CD4-positive, alpha-beta memory T cell (primary cell): ENCODE data around the gene AURKA. TPM values are rescaled to one million over a fixed set of nuclear protein-coding genes. Genes with fewer than 3 reads are reported as not detected.
A peak's percentile ranks its signal among the peaks of the same experiment; 100 is the strongest.

ENCODE experiments used
- CTCF ChIA-PET: fragments of 350-600 bp; sonication (Branson Sonifier 250); formaldehyde crosslinking; loops from one replicate; lab custom pipeline; 2021; ENCODE audit warnings: inconsistent platforms; ENCODE audit not compliant: partially characterized antibody; lab: Charles Lee
- POLR2A ChIA-PET: fragments of 350-600 bp; sonication (Branson Sonifier 250); formaldehyde crosslinking; loops from one replicate; lab custom pipeline; 2021; ENCODE audit not compliant: partially characterized antibody; lab: Charles Lee
- DNase-seq, 5 donors: peaks; one replicate each; pipeline versions ENCODE4 v3.0.0 to v3.0.0-alpha.2; 2020 to 2022; ENCODE audit warnings: mixed read lengths in 1 of 5
- H3K27ac ChIP-seq: one replicate; pipeline ENCODE4 v1.7.0; 2013; ENCODE audit warnings: low read depth, low read length
- H3K27me3 ChIP-seq: 2 replicates; pipeline ENCODE4 v1.7.0; 2013; ENCODE audit warnings: mild to moderate bottlenecking, low read length, moderate library complexity; ENCODE audit not compliant: insufficient read depth
- H3K36me3 ChIP-seq: 2 replicates; pipeline ENCODE4 v1.7.0; 2013; ENCODE audit warnings: mild to moderate bottlenecking, low read length, moderate library complexity; ENCODE audit not compliant: insufficient read depth
- H3K4me1 ChIP-seq: 2 replicates; pipeline ENCODE4 v1.7.0; 2013; ENCODE audit warnings: mild to moderate bottlenecking, low read length, moderate library complexity; ENCODE audit not compliant: insufficient read depth
- H3K4me3 ChIP-seq, 2 donors: one replicate each; pipeline ENCODE4 v1.7.0; 2013; ENCODE audit warnings: low read length in 2 of 2, mild to moderate bottlenecking in 1 of 2
- H3K9me3 ChIP-seq, 2 donors: one replicate each; pipeline ENCODE4 v1.7.0; 2013; ENCODE audit warnings: low read length in 2 of 2, control low read depth in 1 of 2; ENCODE audit not compliant: control insufficient read depth in 1 of 2
- H3K27ac Mint-ChIP-seq, 7 donors: one replicate each; pipeline ENCODE4 v1.8.0; 2020 to 2021; ENCODE audit warnings: mixed read lengths in 7 of 7, mild to moderate bottlenecking in 6 of 7, inconsistent platforms in 3 of 7, moderate library complexity in 3 of 7
- H3K27me3 Mint-ChIP-seq, 2 donors: one replicate each; pipeline ENCODE4 v1.8.0; 2020 to 2021; ENCODE audit warnings: mixed read lengths in 2 of 2
- H3K36me3 Mint-ChIP-seq, 2 donors: one replicate each; pipeline ENCODE4 v1.8.0; 2020 to 2021; ENCODE audit warnings: mixed read lengths in 2 of 2, inconsistent platforms in 1 of 2, mild to moderate bottlenecking in 1 of 2
- H3K4me1 Mint-ChIP-seq, 4 donors: one replicate each; pipeline ENCODE4 v1.8.0; 2020 to 2021; ENCODE audit warnings: mixed read lengths in 4 of 4, mild to moderate bottlenecking in 1 of 4
- H3K4me3 Mint-ChIP-seq, 8 donors: one replicate each; pipeline ENCODE4 v1.8.0; 2020 to 2021; ENCODE audit warnings: mixed read lengths in 8 of 8, mild to moderate bottlenecking in 7 of 8, moderate library complexity in 6 of 8, inconsistent platforms in 3 of 8
- H3K9me3 Mint-ChIP-seq, 8 donors: one replicate each; pipeline ENCODE4 v1.8.0; 2020 to 2021; ENCODE audit warnings: mixed read lengths in 8 of 8, mild to moderate bottlenecking in 5 of 8, inconsistent platforms in 3 of 8, moderate library complexity in 1 of 8
- intact Hi-C: fragments of 100-400 bp; cut with micrococcal nuclease; formaldehyde crosslinking; loops from one replicate; pipeline ENCODE4 v1.15.1; 2023
- polyA plus RNA-seq, 2 donors: library from polyadenylated mRNA; unstranded; fragments of 300-500 nt; fragmentation: Illumina TruSeq; gene quantifications; one replicate each; pipeline ENCODE4 v1.2.3, GENCODE V29; 2021
- total RNA-seq, 2 experiments: library from RNA; stranded (reverse); gene quantifications; one replicate each; pipeline ENCODE4 v1.2.3, GENCODE V29; 2021

The AURKA gene
- total and polyA plus RNA-seq, 4 experiments from 2014 or later: 0.81 to 2.8 (median 1.5) TPM

DNA sequence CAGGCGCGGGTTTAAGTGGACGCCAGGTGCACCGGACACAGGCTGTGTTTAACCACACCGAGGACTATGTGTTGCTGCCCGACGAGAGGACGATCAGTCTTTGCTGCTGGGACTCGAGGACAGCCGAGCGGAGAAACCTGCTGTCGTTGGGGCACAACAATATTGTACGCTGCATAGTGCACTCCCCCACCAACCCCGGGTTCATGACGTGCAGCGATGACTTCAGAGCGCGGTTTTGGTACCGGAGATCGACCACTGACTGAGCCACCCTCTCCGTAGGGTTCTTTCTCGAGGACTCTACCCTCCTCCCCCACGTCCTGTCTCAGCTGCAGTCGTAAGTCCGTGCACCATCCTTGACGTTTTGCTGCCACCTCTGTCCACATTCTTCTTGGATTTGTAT is 11.4 kb upstream of the AURKA start:
- POLR2A ChIA-PET: interaction anchor here (1.0 to 1.8 kb wide), 2 partner anchors 8 to 9 kb away, joined by 3 to 5 read pairs; partner anchors contain the start of gene CASS4
- H3K4me3 Mint-ChIP-seq: peak overlapping the region in 2 of 8 donors; percentile 69 to 83
- DNase-seq: peak in 1 of 5 donors; percentile 74

GRCh38 chr20:56400001-56400640 is 8.1 kb upstream of the AURKA start:
- Histone ChIP-seq H3K4me1 (peaks cover 15% of the 10 kb centered on the region), H3K9me3 (no peaks in the 10 kb centered on the region), H3K27me3 (no peaks in the 10 kb centered on the region), H3K36me3 (peaks cover 73% of the 10 kb centered on the region), H3K27ac (no peak overlapping the region), H3K4me3 (no peak overlapping the region)
- POLR2A ChIA-PET: interaction anchor here (0.6 to 1.9 kb wide), 2 partner anchors 12 to 111 kb away, joined by 3 to 4 read pairs; partner anchors contain the start of gene CASS4
- Mint-ChIP-seq H3K9me3 (no peaks in the 10 kb centered on the region), H3K4me3 (no peak overlapping the region), H3K4me1 (peaks cover 11 to 30% (median 18%) of the 10 kb centered on the region in 4 donors), H3K27me3 (no peaks in the 10 kb centered on the region), H3K27ac (peak overlapping the region in 6 of 7 donors; percentile 43 to 84 (median 68)), H3K36me3 (peaks cover 55 to 76% of the 10 kb centered on the region in 2 donors)
- intact Hi-C loops: loop anchor here (1.0 to 2.0 kb wide), 4 partner anchors 8 to 116 kb away; partner anchors contain the start of genes AURKA, CSTF1 and RTF2
- CTCF ChIA-PET: interaction anchor here (0.6 to 2.1 kb wide), 11 partner anchors 9 to 181 kb away, joined by 3 to 21 read pairs (median 4); partner anchors contain the start of gene CASS4
- peak; percentile 65 to 70 (median 70) for DNase-seq

More for the DNA sequence above, 11.4 kb upstream of the AURKA start:
- peak overlapping the region in 4 of 7 donors; percentile 25 to 95 (median 56) for H3K27ac Mint-ChIP-seq
- H3K36me3 ChIP-seq: peaks cover 65% of the 10 kb centered on the region
- no peaks in the 10 kb centered on the region for H3K9me3 ChIP-seq
- H3K4me3 ChIP-seq: no peak overlapping the region
- CTCF ChIA-PET: interaction anchor here (2.0 kb wide), 1 partner anchor 8 kb away, joined by 6 read pairs; no protein-coding TSS in a partner anchor
- H3K4me1 Mint-ChIP-seq: peaks cover 10 to 38% (median 15%) of the 10 kb centered on the region in 4 donors
- H3K4me1 ChIP-seq: peaks cover 11% of the 10 kb centered on the region
- no peaks in the 10 kb centered on the region for H3K27me3 Mint-ChIP-seq
- no peaks in the 10 kb centered on the region for H3K27me3 ChIP-seq
- intact Hi-C loops: no loop called here
- no peak overlapping the region for H3K27ac ChIP-seq
- H3K36me3 Mint-ChIP-seq: peaks cover 62 to 74% of the 10 kb centered on the region in 2 donors
- H3K9me3 Mint-ChIP-seq: no peaks in the 10 kb centered on the region

DNA sequence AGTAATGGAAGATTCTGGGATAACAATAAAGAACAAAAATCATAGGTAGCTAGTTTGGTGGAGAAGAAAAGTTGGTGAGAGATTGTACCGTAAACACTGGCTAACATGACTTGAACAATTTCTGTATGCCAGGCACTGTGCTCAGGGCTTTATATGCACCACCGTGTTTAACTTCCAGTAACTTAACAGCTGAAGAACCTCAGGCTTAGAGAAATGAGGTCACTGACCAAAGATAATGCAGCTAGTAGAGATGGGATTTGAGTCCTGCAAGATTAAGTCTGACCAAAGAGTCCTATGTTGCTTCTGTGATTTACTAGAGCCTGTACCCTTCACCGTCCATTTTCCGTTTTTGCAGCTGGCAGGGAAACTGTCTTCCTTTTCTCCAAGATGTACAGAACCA is 3.2 kb upstream of the AURKA start:
- peak overlapping the region in 1 of 8 donors; percentile 29 for H3K4me3 Mint-ChIP-seq
- peak overlapping the region in 5 of 7 donors; percentile 42 to 79 (median 62) for H3K27ac Mint-ChIP-seq
- no peak for DNase-seq
- H3K9me3 ChIP-seq: no peaks in the 10 kb centered on the region
- peaks cover 45% of the 10 kb centered on the region for H3K36me3 ChIP-seq
- H3K4me1 Mint-ChIP-seq: peaks cover 27 to 37% (median 32%) of the 10 kb centered on the region in 4 donors
- peaks cover 40% of the 10 kb centered on the region for H3K4me1 ChIP-seq
- ChIA-PET CTCF (interaction anchor here (0.7 to 3.3 kb wide), 6 partner anchors 9 to 121 kb away, joined by 3 to 9 read pairs (median 4); partner anchors contain the start of gene CASS4), POLR2A (interaction anchor here (1.1 to 5.9 kb wide), 4 partner anchors 9 to 74 kb away, joined by 3 to 58 read pairs (median 5); partner anchors contain the start of genes CASS4, FAM210B and RTF2)
- H3K9me3 Mint-ChIP-seq: no peaks in the 10 kb centered on the region
- peaks cover 31 to 53% of the 10 kb centered on the region in 2 donors for H3K36me3 Mint-ChIP-seq
- H3K27me3 ChIP-seq: no peaks in the 10 kb centered on the region
- H3K4me3 ChIP-seq: no peak overlapping the region
- intact Hi-C loops: loop anchor here (10.0 kb wide), 1 partner anchor 1230 kb away; the partner anchor contains the start of gene ZBP1
- no peak overlapping the region for H3K27ac ChIP-seq
- H3K27me3 Mint-ChIP-seq: no peaks in the 10 kb centered on the region

GRCh38 chr20:56393653-56394052 is 1.6 kb upstream of the AURKA start:
- Histone ChIP-seq H3K27ac (peak overlapping the region; percentile 91), H3K9me3 (no peaks in the 10 kb centered on the region), H3K27me3 (no peaks in the 10 kb centered on the region), H3K4me3 (peak overlapping the region; percentile 8 to 100), H3K4me1 (peaks cover 34% of the 10 kb centered on the region), H3K36me3 (peaks cover 35% of the 10 kb centered on the region)
- Mint-ChIP-seq H3K36me3 (peaks cover 26 to 39% of the 10 kb centered on the region in 2 donors), H3K4me1 (peaks cover 25 to 28% (median 28%) of the 10 kb centered on the region in 4 donors), H3K27ac (peak overlapping the region in 1 of 7 donors; percentile 96), H3K9me3 (no peaks in the 10 kb centered on the region), H3K27me3 (no peaks in the 10 kb centered on the region), H3K4me3 (no peak overlapping the region)
- DNase-seq: no peak
- intact Hi-C loops: loop anchor here (2.0 to 10.0 kb wide), 3 partner anchors 67 to 1995 kb away; partner anchors contain the start of genes VAPB and ZBP1
- ChIA-PET POLR2A (interaction anchor here (0.6 to 5.9 kb wide), 10 partner anchors 13 to 79 kb away, joined by 3 to 58 read pairs (median 12); partner anchors contain the start of genes CASS4, FAM210B and RTF2), CTCF (interaction anchor here (0.6 to 3.3 kb wide), 7 partner anchors 25 to 1728 kb away, joined by 3 to 10 read pairs (median 5); partner anchors contain the start of gene FAM210B)

- Mint-ChIP-seq H3K36me3 (peaks cover 23 to 35% of the 10 kb centered on the region in 2 donors), H3K9me3 (no peaks in the 10 kb centered on the region), H3K4me1 (peaks cover 25 to 28% (median 28%) of the 10 kb centered on the region in 4 donors), H3K27ac (peak overlapping the region in 1 of 7 donors; percentile 96), H3K27me3 (no peaks in the 10 kb centered on the region), H3K4me3 (no peak overlapping the region)
- Histone ChIP-seq H3K27ac (peak overlapping the region; percentile 91), H3K4me3 (peak overlapping the region; percentile 100), H3K36me3 (peaks cover 29% of the 10 kb centered on the region), H3K4me1 (peaks cover 34% of the 10 kb centered on the region), H3K9me3 (no peaks in the 10 kb centered on the region), H3K27me3 (no peaks in the 10 kb centered on the region)
- peak; percentile 40 to 58 (median 53) for DNase-seq
- POLR2A ChIA-PET: interaction anchor here (0.6 to 5.9 kb wide), 18 partner anchors 9 to 998 kb away, joined by 3 to 58 read pairs (median 5); partner anchors contain the start of genes CASS4, FAM210B, RBM38 and RTF2
- intact Hi-C loops: loop anchor here (1.0 to 10.0 kb wide), 7 partner anchors 7 to 1996 kb away; partner anchors contain the start of genes CASS4, FAM210B, RTF2 and VAPB
- CTCF ChIA-PET: interaction anchor here (0.6 to 3.3 kb wide), 6 partner anchors 25 to 999 kb away, joined by 3 to 10 read pairs (median 6); partner anchors contain the start of gene FAM210B
These were observed 967 bp upstream of the AURKA start for GRCh38 chr20:56392881-56393482.

- Mint-ChIP-seq H3K27ac (no peak overlapping the region), H3K4me1 (peaks cover 25 to 28% (median 28%) of the 10 kb centered on the region in 4 donors), H3K4me3 (no peak overlapping the region), H3K27me3 (no peaks in the 10 kb centered on the region), H3K9me3 (no peaks in the 10 kb centered on the region), H3K36me3 (peaks cover 15 to 22% of the 10 kb centered on the region in 2 donors)
- Histone ChIP-seq H3K4me1 (peaks cover 34% of the 10 kb centered on the region), H3K36me3 (peaks cover 15% of the 10 kb centered on the region), H3K27ac (peak overlapping the region; percentile 91), H3K9me3 (no peaks in the 10 kb centered on the region), H3K4me3 (peak overlapping the region; percentile 100), H3K27me3 (no peaks in the 10 kb centered on the region)
- no peak for DNase-seq
- ChIA-PET CTCF (interaction anchor here (0.7 to 2.2 kb wide), 3 partner anchors 33 to 122 kb away, joined by 3 to 10 read pairs (median 4); partner anchors contain the start of genes FAM210B and RTF2), POLR2A (interaction anchor here (0.6 to 5.9 kb wide), 22 partner anchors 8 to 1997 kb away, joined by 3 to 58 read pairs (median 5); partner anchors contain the start of genes CASS4, FAM210B, RBM38 and RTF2)
- intact Hi-C loops: loop anchor here (1.0 to 10.0 kb wide), 7 partner anchors 9 to 1997 kb away; partner anchors contain the start of genes CASS4, FAM210B, RTF2 and VAPB
These were observed 351 bp downstream of the AURKA start for GRCh38 chr20:56391596-56392131.
